Keratinocyte (primary cell): ENCODE data around the gene MSRB1.

Experiments used
- EZH2 ChIP-seq: IDR thresholded peaks from one replicate; pipeline ENCODE4 v1.6.1; 2012; ENCODE audit warnings: inconsistent platforms, mild to moderate bottlenecking, low read length, moderate library complexity
- TF ChIP-seq, protein P1 (sequence below), 3 experiments: IDR thresholded peaks in 1 of 3; conservative IDR thresholded peaks in 1 of 3; optimal IDR thresholded peaks in 1 of 3; 2 replicates in 2 of 3; 3 replicates in 1 of 3; pipeline versions ENCODE3 to v1.5.1; 2011; ENCODE audit warnings: low read length in 3 of 3, mild to moderate bottlenecking in 3 of 3, moderate library complexity in 2 of 3, control low read depth in 1 of 3, inconsistent platforms in 1 of 3; ENCODE audit not compliant: insufficient read depth in 2 of 3; ENCODE audit errors: extremely low read depth in 1 of 3

DNA sequence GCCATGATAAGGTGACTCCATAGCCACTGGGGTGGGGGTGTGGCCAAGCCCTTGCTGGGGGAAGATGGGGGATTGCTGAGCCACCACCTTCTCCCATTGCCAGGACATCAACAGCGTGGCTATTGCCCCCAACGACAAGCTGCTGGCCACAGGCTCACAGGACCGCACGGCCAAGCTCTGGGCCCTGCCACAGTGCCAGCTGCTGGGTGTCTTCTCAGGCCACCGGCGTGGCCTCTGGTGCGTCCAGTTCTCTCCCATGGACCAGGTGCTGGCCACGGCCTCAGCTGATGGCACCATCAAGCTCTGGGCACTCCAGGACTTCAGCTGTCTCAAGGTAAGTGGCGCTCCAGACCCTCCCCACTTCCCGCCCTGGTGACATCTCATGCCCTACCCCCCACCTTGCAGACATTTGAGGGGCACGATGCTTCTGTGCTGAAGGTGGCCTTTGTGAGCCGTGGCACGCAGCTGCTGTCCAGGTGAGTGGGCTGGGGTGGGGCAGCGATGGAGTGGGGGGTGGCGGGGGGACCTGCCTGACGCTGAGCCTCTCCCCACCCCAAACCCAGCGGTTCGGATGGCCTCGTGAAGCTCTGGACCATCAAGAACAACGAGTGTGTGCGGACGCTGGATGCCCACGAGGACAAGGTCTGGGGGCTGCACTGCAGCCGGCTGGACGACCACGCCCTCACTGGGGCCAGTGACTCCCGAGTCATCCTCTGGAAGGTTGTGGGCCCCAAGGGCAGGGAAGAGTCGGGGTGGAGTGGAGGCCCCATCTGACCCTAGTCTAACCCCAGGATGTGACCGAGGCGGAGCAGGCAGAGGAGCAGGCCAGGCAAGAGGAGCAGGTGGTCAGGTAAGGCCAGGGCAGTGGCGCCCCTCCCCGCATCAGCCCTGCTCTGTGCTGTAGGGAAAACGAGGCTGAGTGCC is 34.2 kb upstream of the MSRB1 start:
- TF ChIP-seq, protein P1, sequence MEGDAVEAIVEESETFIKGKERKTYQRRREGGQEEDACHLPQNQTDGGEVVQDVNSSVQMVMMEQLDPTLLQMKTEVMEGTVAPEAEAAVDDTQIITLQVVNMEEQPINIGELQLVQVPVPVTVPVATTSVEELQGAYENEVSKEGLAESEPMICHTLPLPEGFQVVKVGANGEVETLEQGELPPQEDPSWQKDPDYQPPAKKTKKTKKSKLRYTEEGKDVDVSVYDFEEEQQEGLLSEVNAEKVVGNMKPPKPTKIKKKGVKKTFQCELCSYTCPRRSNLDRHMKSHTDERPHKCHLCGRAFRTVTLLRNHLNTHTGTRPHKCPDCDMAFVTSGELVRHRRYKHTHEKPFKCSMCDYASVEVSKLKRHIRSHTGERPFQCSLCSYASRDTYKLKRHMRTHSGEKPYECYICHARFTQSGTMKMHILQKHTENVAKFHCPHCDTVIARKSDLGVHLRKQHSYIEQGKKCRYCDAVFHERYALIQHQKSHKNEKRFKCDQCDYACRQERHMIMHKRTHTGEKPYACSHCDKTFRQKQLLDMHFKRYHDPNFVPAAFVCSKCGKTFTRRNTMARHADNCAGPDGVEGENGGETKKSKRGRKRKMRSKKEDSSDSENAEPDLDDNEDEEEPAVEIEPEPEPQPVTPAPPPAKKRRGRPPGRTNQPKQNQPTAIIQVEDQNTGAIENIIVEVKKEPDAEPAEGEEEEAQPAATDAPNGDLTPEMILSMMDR (optimal IDR thresholded peaks at IDR 0.05 in 1 of 3, IDR thresholded peaks at IDR 0.05 in 1 of 3, conservative IDR thresholded peaks at IDR 0.05 in 1 of 3; ENCODE audit: extremely low read depth in 1 of 3, insufficient read depth in 2 of 3, low read length in 3 of 3), result no peak
- no peak for TF ChIP-seq EZH2
